ENCODE data around the gene HNRNPF.

HNRNPF gene

DNA sequence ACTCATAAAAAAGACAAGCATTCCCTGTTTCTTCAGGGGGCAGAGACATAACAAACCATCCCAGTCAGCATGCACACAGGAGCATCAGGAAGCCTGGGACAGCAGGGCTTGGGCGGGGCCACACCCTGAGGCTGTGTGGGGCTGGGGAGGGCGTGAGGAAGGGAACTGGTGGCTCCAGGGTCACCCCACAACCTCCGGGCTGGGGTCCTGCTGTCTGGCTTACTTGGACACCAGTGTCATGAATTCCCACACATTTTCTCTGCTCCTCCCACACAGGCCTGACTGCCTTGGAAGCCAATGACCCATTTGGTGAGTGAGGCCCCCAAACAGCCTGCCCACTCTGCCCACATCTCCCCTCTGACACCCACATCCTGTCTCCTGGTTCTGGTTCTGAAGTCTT is 34.8 kb downstream of the HNRNPF start:
- no peak for DNase-seq

DNA sequence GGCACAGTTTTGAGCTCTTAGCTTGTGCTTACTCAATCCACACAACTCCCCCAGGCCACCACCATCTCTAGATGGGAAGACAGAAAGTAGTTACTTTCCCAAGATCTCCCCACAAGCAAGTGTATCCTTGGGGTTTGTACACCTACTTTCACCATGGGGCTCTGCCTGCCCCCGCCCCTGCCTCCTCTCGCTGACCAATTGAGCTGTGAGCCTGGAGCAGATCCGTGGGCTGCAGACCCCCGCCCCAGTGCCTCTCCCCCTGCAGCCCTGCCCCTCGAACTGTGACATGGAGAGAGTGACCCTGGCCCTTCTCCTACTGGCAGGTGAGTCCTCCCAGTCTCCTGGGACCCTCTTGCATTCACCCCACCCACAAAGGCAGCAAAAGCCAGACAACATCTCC is 35.5 kb downstream of the HNRNPF start:
- no peak for DNase-seq

DNA sequence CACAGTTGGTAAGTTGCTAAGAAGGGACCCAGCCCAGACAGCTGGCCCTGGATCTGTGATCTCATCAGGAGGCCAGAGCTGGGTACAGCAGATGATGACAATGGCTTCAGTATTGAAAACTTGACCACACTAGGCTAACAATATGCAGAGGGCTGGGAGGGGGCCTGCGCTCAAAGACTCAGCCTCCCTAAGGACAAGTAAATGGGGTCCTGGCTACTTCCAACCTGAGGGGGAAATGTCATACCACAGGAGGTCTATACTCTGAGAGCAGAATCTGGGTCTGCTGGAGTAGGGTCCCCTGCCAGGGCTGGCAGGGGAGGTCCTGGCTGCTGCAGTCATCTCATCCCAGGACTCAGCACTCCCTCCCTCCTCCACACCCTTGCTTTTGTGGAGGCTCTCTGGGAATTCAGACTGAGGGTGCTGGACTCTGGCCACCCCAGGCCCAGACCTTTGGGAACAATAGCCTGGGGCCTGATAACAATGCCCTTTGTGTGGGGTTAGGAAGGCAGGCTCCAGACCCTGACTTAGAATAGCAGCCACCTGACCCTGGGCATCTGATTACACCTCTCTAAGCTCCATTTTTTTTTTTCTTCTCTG is 36.1 kb downstream of the HNRNPF start:
- DNase-seq: no peak

DNA sequence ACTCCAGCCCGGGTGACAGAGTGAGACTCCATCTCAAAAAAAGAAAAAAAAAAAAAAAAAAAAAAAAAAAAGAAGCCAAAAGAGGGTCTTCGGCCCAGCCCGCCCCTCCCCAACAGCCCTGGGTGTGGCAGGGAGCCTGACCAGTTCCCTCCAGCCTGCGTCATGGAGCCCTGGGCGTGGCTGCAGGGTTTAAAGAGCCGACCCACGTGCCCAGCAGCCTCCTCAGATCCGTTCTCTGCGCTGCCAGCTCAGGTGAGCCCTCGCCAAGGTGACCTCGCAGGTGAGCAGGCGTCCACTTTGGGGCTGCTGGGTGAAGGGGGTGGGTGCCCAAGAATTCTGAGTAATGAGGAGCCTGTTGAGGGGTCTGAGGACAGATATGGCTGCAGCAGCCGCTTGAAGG is 37.6 kb downstream of the HNRNPF start, which contains the start of gene FXYD4:
FXYD4 (plus strand) TSS at position 219 of the 400 bp plus-strand sequence. CDS start 2,111 bp downstream, outside the sequence.
- DNase-seq: no peak

DNA sequence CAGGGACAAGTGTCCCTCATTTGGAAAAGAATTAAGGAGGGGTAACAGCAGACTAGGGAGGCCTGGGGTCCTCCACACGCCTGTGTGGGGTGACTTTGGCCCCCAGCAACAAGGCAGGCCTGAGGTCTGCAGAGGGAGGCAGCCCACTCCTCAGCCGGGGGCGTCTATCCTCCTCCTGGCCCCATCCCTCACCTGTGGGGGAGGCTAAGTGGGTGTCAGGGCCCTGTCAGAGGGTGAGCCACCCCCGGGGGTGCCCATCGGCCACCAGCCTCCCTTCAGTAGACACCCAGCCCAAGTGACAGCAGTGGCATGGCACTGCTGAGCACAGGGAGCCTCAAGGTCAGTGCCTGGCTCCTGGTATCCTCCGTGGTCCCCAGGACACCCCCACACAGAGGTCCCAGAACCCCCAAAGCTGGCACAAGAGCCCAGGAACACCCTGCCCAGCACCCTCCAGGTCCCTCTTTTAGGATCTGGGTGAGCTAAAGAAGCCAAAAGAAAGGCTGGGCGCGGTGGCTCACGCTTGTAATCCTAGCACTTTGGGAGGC is 38.2 kb downstream of the HNRNPF start:
- no peak for DNase-seq

DNA sequence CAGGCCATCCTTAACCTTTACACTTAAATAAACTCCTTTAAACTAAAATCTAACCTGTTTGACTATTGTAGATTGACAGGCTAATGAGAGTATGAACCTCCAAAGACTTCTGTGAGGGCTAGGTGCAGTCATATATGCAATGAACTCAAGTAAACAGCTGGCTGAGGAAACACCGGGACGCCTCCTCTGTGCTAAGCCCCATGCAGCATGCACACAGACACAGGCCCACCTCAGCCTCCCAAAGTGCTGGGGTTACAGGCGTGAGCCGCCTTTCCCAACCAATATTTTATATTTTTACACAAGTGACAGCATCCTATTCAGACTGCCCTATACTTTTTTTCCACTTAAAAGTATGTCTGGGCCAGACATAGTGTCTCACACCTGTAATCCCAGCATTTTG is 39.1 kb downstream of the HNRNPF start:
- DNase-seq: no peak

DNA sequence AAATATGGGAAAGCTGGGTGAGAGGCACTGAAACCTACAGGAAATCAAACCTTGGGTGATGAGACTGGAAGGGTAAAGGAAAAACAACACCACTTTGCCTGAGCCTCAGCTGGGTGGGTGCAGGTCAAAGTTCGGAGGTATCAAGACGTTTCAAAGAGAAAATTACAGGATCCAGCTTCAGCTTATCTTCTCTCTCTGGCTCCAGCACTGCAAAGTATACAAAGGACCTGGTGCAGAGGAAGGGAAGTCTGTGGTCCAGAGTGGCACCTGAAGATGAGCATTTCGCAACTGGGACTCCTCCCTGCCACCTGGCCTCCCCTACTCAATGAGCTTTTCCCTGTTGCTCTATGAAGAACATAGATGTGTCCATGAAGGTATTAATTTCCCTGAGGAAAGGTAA is 44.0 kb downstream of the HNRNPF start:
- DNase-seq: no peak

DNA sequence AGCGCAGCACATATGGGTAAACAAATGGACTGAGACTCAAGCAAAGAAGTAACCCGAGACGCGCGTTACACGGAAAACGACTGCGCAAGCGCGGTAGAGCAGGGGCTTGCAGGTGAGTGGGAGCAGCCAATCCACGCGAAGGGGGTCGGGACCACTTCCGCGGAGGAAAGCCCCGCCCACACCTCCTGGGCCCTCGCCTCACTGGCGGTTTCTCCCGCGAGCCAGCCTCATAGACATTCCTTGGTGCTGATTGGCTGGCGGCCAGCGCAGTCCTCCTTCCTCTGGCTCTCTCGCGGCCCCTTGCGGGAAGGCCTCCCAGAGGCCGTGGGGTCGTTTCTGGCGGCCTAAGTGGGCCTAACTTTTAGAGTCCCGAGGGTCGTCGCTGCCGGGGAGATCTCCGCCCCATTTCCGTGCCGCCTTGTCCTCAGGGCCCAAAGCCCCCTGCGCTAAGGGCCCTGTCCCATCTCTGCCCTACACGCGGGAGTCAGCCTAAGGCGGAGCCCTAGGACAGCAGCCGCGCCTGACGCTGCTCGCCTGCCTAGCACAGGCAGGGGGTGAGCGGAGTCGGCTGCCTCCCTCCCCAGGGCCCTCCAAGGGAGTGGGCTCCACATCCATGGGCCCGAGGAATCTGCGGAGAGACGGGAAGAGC is 46.7 kb downstream of the HNRNPF start:
- peak; percentile 98 for DNase-seq

DNA sequence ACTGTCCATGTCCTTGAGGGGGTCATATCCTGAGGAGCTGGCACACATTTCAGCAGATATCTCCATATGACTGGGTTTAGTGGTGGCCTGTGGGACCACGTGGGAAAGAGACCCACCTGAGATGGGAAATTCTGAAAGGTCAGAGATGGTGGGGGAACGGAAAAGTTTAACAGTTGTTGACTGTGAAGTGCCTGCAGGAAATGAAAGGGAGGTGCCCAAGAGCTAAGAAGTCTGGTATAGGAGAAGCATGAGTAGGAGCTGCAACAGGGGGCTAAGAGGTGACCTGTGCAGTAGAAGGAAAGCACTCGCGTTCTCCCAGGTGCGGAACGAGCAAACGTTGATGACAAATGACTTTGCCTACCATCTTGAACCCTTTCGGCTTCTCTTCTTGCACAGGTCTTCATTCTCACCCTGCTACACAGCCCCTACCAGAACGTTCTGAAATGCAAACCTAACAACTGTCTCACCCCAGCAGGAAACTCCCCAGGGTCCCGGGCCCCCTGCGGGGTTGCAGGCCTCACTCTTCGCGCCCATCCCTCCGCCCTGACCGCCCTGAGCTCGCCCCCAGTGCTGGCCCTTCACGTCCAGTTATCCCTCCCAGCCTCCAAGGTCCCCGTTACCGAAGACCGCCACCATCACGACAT is 47.3 kb downstream of the HNRNPF start:
- no peak for DNase-seq

DNA sequence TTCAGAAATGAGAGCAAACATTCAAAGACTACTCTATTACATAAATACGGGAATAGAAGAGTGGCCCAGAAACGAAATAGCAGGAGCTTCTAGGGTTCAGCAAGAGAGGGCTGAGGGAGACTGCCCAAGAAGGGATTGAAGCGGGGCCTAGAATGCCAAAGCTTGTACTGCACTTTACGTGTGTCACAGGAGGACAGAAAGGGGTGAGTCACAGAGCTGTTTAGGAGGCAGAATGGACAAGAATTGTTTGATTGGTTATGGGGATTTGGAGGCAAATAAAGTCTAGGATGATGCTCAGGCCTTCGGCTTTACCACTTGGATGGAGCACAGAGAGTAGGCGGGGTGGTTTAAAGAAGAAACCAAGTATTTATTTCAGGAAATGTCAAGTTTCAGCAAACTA is 48.9 kb downstream of the HNRNPF start:
- no peak for DNase-seq

DNA sequence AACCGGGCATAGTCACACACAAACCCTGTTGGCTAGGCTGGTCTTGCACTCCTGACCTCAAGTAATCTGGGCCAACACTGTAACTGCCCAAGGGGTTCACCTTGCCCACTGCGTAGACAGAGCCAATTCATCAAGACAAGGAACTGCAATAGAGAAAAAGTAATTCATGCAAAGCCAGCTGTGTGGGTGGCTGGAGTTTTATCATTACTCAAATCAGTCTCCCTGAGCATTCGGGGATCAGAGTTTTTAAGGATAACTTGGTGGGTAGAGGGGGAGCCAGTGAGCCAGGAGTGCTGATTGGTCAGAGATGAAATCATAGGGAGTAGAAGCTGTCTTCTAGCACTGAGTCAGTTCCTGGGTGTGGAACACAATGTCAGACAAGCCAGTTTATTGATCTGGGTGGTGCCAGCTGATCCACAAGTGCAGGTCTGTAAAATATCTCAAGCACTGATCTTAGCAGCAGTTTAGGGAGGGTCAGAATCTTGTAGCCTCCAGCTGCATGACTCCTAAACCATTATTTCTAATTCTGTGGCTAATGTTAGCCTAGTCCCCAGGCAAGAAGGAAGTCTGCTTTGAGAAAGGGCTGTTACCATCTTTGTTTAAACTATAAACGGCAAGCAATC is 53.1 kb downstream of the HNRNPF start:
- DNase-seq: no peak

DNA sequence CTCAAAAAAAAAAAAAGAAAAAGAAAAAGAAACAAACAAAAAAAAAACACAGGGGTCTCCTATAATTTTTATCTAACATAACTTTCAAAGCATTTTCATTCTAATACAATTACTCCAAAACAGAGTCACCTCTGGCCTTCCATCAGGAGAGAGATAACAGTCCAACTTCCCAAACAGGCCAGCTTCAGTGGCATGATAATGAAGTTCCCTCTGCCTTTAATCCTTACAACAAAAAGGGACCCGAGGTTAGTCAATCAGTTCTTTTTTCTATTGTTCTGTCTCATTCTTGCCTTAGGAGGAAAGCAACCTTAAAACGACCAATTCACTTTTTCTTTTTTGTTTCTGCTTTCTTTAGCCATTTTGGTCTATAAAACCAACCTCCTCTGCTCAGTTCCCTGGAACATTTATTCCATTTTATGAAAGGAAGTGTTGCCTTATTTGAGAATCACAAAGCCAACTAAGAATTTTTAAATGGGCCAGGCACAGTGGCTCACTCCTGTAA is 54.1 kb downstream of the HNRNPF start:
- DNase-seq: no peak

DNA sequence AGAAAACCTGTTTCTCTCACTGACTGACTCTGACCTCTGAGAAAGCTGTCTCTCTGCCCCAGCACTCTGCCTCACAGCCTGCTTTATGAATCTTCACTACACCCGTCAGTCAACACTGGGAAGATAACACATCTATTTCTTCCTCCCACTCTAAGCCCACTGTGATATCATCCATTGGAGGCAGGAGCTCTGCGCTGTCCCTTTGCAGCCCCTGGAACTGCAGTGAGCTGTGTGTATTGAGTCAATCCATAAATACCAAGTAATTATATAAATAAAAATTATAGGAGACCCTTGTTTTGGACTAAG is 54.7 kb downstream of the HNRNPF start:
- DNase-seq: no peak

DNA sequence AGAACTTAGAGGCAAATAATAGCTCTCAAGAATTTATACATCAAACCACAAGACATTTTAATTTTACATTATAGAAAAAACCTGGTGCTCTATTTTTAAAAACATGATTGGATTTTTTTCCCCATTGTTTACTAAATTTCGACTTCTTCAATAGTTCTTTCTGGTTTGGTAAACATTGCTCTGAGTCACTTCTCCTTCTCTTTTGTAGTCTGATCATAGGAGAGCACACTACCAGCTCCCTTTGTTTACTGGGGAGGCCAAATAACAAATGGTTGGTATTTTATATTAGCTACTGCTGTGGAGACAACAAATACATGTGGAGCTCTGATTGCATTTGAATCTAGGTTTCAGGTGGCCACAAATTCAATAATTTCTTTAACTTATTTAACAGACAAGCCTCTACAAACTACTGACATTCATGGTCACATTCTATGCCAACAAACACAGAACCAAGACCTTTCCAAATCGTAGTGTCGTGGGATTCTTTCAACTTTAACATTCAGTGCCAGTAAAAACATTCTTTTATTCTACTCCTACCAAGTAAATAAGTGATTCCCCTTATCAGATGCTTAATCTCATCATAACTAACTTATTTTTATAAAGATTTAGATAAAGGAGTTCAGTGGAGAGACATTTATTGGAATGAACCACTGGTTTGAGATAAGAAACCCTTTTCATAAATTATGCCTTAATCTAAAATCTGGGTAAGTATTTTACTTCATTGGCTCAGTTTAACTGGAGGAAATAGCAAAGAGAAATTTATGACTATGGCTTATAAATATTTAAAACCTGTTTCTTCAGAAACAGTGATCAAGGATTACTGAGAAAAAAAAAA is 55.3 kb downstream of the HNRNPF start:
- DNase-seq: no peak

DNA sequence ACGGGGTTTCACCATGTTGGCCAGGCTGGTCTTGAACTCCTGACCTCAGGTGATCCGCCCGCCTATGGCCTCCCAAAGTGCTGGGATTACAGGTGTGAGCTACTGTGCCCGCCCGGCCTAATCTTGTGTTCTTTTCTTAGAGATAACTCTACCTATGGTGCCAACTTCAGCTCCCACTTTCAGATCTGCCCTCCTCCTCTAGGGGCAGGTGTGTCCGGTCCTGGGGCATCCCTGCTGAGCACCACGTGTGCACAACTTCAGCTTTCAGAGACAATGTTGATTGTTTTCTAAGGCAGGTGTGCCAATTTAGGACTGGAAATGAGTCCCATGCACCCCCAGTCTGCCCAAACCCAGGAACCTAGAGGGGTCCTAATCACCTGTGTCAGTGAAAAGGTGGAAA is 56.0 kb downstream of the HNRNPF start:
- no peak for DNase-seq

DNA sequence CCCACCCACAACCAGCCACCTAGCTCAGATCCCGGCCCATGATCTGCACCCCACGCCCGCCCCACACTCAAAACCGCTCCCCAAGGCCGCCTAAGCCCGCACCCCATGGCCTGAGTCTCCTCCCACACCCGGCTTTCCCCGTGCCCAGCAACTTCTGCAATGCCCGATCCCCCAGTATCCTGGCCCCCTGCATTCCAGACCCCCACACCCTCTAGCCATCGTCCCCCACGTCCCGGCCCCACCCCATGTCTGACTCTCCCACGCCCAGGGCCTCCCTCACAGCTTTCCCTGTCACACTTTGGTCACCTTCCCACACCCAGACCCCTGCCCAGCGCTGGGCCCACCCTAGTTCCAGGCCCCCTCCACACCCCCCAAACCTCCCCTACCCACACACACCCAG is 57.7 kb downstream of the HNRNPF start:
- DNase-seq: no peak

DNA sequence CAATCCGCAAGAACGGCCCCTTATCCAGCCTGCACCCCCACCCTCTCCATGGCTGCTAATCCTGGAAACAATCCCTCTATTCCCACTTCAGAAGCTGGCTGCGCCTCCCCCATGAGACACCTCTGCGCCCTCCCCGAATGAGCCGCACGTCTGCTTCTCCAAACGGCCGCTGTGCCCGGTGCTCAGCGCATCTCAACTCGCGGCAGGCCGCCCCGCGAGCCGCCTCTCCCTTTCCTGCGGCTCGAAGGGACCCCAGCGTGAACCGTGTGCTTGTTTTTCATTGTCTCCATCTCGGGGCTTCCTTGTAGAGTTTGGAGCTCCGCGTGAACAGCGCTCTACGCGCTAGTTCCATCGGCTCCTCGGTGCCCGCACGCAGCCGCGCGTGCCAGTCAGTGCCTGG is 58.3 kb downstream of the HNRNPF start:
- DNase-seq: no peak

DNA sequence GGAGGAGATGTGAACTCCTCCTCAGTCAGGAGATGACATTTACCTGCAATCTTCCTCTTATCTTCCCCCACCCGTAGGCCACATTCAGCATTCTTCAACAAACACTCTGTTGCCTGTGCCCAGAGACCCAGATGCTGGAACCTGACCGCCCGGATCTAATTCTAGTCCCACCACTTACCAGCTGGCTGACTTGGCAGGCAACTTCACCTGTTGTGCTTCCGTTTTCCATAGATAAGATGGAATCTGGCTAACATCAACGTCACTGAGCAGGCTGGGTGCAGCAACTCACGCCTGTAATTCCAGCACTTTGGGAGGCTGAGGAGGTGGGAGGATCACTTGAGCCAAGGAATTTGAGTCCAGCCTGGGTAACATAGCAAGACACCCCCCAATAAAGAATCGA is 58.8 kb downstream of the HNRNPF start:
- no peak for DNase-seq

DNA sequence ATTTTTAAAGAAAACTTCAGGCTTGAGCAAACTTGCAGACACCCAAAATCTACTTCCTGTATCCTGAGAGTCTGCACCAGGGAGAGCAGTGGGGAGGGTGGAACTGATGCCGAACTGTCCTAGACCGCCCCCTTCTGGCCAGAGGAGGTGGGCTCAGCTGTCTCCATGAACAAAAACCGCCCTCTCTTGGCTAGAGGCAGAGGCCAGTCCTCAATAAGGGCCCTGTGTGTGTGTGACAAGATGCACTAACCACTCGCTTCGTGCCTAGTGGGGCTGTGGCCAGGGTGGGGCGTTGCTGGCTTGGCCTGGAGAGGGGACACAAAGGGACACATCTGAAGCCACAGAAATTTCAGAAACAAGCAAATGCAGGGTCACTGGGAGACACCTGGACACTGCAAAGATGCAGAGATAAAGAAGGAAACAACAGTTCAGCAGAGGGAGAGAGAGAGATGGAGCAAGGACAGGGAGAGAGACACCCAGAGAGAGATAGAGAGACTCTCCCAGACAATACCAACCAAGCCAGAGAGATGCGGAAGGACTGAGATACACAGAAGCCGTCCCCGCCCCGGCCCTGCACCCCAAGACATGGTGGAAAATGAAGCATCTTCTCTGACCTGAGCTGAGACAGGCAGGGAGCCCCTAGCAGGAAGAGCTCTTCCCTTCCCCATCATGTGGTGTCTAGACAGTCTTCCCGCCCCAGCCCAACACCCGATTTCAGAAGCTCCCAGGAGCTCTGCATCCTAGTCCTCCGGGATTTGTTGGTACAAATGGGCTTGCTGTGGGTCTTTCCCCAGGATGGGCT is 60.3 kb downstream of the HNRNPF start:
- DNase-seq: peak; percentile 84

DNA sequence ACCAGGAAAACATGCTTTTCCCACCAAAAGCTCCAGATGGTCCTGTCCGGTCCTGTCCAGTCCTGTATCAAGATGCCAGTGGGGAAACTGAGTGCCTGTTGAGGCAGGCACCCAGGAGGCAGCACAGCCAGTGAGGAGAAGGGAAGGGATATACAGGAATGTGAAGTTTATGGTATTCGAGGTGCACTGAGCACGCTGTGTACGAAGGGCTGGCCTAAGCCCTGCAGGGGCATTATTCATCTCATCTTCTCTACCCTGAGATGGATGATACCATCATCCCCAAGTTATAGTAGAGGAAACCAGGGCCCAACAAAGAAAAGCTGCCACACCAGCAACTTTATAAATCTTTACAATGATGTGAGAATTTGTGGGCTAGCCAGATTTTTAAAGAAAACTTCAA is 61.0 kb downstream of the HNRNPF start:
- no peak for DNase-seq

DNA sequence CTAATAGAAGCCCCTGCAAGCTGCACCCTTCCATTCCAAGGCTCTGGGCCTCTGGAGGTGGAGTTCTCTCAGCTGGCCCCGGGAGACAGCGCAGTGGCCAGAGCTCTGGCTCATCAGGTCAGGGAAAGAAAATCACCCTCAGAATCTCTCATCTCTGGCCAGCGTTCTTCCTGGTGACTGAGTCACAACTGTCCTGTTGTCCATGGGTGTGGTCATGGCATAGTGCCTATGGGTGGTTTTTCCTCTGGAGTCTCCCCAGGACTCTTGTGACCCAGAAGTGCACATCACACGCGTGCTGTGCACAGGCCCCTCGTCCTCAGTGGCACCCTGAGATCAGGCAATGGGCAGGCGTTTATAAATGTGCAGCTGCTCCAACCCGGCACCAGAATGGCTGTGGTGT is 64.9 kb downstream of the HNRNPF start:
- no peak for DNase-seq

DNA sequence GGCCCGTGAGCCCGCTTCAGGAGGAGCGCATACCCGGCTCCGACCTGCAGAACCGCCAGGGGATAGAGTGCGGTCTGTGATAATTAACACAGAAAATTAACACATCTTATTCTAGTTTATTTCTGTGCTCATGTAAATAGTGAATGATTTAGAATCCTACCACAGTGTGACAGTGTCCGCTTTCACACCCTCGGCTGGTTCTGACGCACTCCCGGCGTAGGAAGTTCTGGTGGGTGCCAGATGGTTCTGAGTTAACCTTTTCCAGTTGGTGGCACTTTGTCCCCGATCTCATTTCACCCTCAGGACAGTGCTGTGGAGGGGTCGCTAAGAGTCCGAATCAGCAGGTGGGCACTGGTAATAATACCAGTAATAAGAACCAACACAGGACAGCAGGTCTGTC is 65.9 kb downstream of the HNRNPF start:
- DNase-seq: no peak
